ENCODE results near the gene OR51B4.
"Not testable (repeated sequence)": the region's sequence is repeated elsewhere in the genome, so short reads cannot be mapped to it uniquely, and the experiment has no call there.

The OR51B4 gene

GRCh38 chr11:5301846-5302245, at the start of gene OR51B4:
TSS of gene OR51B4 (minus strand) at chr11:5301946. CDS start at chr11:5301946, 0 bp downstream.
- no peaks in the 10 kb centered on the region for H3K36me3 ChIP-seq (ENCODE audit: insufficient read depth, low read depth, low read length)
- H3K27me3 ChIP-seq (ENCODE audit: insufficient read depth, low read length), result no peaks in the 10 kb centered on the region
- H3K4me1 ChIP-seq (ENCODE audit: insufficient read depth, low read length), result no peaks in the 10 kb centered on the region
- no peak within 1 kb of the TSS for H3K4me3 ChIP-seq (ENCODE audit: low read length)
- no peak within 1 kb of the TSS for H3K9ac ChIP-seq (ENCODE audit: low read depth, low read length)
- no peak within 1 kb of the TSS for H3K27ac ChIP-seq (ENCODE audit: low read length)
- no peaks in the 10 kb centered on the region for H3K9me3 ChIP-seq (ENCODE audit: insufficient read depth, low read depth, low read length)

- Histone ChIP-seq H3K4me1 (ENCODE audit: insufficient read depth, low read length) (peaks cover 10% of the 10 kb centered on the region; the same call in 1 of the 2 replicates), H3K4me3 (ENCODE audit: low read length) (no peak within 1 kb of the TSS)
Observed at GRCh38 chr11:5351208-5351607, 49.5 kb upstream of the OR51B4 start, which contains the start of gene OR51B6. TSS of gene OR51B6 (plus strand) at chr11:5351508. CDS start at chr11:5351508, 0 bp downstream.

GRCh38 chr11:5349550-5349949, 47.8 kb upstream of the OR51B4 start:
- no peaks in the 10 kb centered on the region for H3K27me3 ChIP-seq (ENCODE audit: insufficient read depth, low read length)
- no peak overlapping the region for H3K9ac ChIP-seq (ENCODE audit: low read depth, low read length)
- no peaks in the 10 kb centered on the region for H3K36me3 ChIP-seq (ENCODE audit: insufficient read depth, low read depth, low read length)
- H3K27ac ChIP-seq (ENCODE audit: low read length), result no peak overlapping the region
- no peaks in the 10 kb centered on the region for H3K9me3 ChIP-seq (ENCODE audit: insufficient read depth, low read depth, low read length)
- peaks cover 10% of the 10 kb centered on the region; the same call in 1 of the 2 replicates for H3K4me1 ChIP-seq (ENCODE audit: insufficient read depth, low read length)
- H3K4me3 ChIP-seq (ENCODE audit: low read length), result no peak overlapping the region

More at GRCh38 chr11:5351208-5351607, 49.5 kb upstream of the OR51B4 start, which contains the start of gene OR51B6:
- Histone ChIP-seq H3K27ac (ENCODE audit: low read length) (no peak within 1 kb of the TSS), H3K9me3 (ENCODE audit: insufficient read depth, low read depth, low read length) (no peaks in the 10 kb centered on the region), H3K27me3 (ENCODE audit: insufficient read depth, low read length) (no peaks in the 10 kb centered on the region), H3K36me3 (ENCODE audit: insufficient read depth, low read depth, low read length) (no peaks in the 10 kb centered on the region), H3K9ac (ENCODE audit: low read depth, low read length) (no peak within 1 kb of the TSS)

GRCh38 chr11:5348551-5349194, 46.9 kb upstream of the OR51B4 start:
- H3K4me3 ChIP-seq (ENCODE audit: low read length), result 0 out of 2 replicates have a peak overlapping the region, but pooled peaks have one; percentile 0
- no peak overlapping the region for H3K9ac ChIP-seq (ENCODE audit: low read depth, low read length)
- H3K36me3 ChIP-seq (ENCODE audit: insufficient read depth, low read depth, low read length), result no peaks in the 10 kb centered on the region
- H3K27ac ChIP-seq (ENCODE audit: low read length), result no peak overlapping the region
- no peaks in the 10 kb centered on the region for H3K9me3 ChIP-seq (ENCODE audit: insufficient read depth, low read depth, low read length)
- peaks cover 14% of the 10 kb centered on the region; the same call in 1 of the 2 replicates for H3K4me1 ChIP-seq (ENCODE audit: insufficient read depth, low read length)
- H3K27me3 ChIP-seq (ENCODE audit: insufficient read depth, low read length), result no peaks in the 10 kb centered on the region

- Histone ChIP-seq H3K4me3 (ENCODE audit: low read length) (no peak overlapping the region), H3K36me3 (ENCODE audit: insufficient read depth, low read depth, low read length) (no peaks in the 10 kb centered on the region)
Observed at GRCh38 chr11:5345831-5346230, 44.1 kb upstream of the OR51B4 start.

GRCh38 chr11:5343474-5344335, 42.0 kb upstream of the OR51B4 start, which contains the start of gene OR51B5:
TSS of gene OR51B5 (minus strand) at chr11:5343524. CDS start at chr11:5343524, 0 bp downstream.
- no peak within 1 kb of the TSS for H3K9ac ChIP-seq (ENCODE audit: low read depth, low read length)
- H3K4me1 ChIP-seq (ENCODE audit: insufficient read depth, low read length), result peaks cover 13% of the 10 kb centered on the region; the same call in 1 of the 2 replicates
- H3K27me3 ChIP-seq (ENCODE audit: insufficient read depth, low read length), result no peaks in the 10 kb centered on the region
- no peak within 1 kb of the TSS for H3K27ac ChIP-seq (ENCODE audit: low read length)
- H3K9me3 ChIP-seq (ENCODE audit: insufficient read depth, low read depth, low read length), result no peaks in the 10 kb centered on the region
- no peaks in the 10 kb centered on the region for H3K36me3 ChIP-seq (ENCODE audit: insufficient read depth, low read depth, low read length)
- H3K4me3 ChIP-seq (ENCODE audit: low read length), result no peak within 1 kb of the TSS

More at GRCh38 chr11:5345831-5346230, 44.1 kb upstream of the OR51B4 start:
- H3K9me3 ChIP-seq (ENCODE audit: insufficient read depth, low read depth, low read length), result no peaks in the 10 kb centered on the region
- H3K27me3 ChIP-seq (ENCODE audit: insufficient read depth, low read length), result no peaks in the 10 kb centered on the region
- no peak overlapping the region for H3K27ac ChIP-seq (ENCODE audit: low read length)
- no peak overlapping the region for H3K9ac ChIP-seq (ENCODE audit: low read depth, low read length)
- H3K4me1 ChIP-seq (ENCODE audit: insufficient read depth, low read length), result peaks cover 16% of the 10 kb centered on the region; the same call in 1 of the 2 replicates

GRCh38 chr11:5339771-5340322, 38.1 kb upstream of the OR51B4 start:
- no peak overlapping the region for H3K9ac ChIP-seq (ENCODE audit: low read depth, low read length)
- no peak overlapping the region for H3K4me3 ChIP-seq (ENCODE audit: low read length)

GRCh38 chr11:5337253-5337652, 35.5 kb upstream of the OR51B4 start:
- H3K4me1 ChIP-seq (ENCODE audit: insufficient read depth, low read length); H3K27ac ChIP-seq (ENCODE audit: low read length); H3K4me3 ChIP-seq (ENCODE audit: low read length); H3K36me3 ChIP-seq (ENCODE audit: insufficient read depth, low read depth, low read length); H3K27me3 ChIP-seq (ENCODE audit: insufficient read depth, low read length); H3K9me3 ChIP-seq (ENCODE audit: insufficient read depth, low read depth, low read length); H3K9ac ChIP-seq (ENCODE audit: low read depth, low read length): not testable (repeated sequence)

More at GRCh38 chr11:5339771-5340322, 38.1 kb upstream of the OR51B4 start:
- Histone ChIP-seq H3K9me3 (ENCODE audit: insufficient read depth, low read depth, low read length) (no peaks in the 10 kb centered on the region), H3K27me3 (ENCODE audit: insufficient read depth, low read length) (no peaks in the 10 kb centered on the region), H3K36me3 (ENCODE audit: insufficient read depth, low read depth, low read length) (no peaks in the 10 kb centered on the region), H3K4me1 (ENCODE audit: insufficient read depth, low read length) (peaks cover 6% of the 10 kb centered on the region; the same call in 1 of the 2 replicates), H3K27ac (ENCODE audit: low read length) (no peak overlapping the region)

- Histone ChIP-seq H3K9me3 (ENCODE audit: insufficient read depth, low read depth, low read length) (no peaks in the 10 kb centered on the region), H3K27ac (ENCODE audit: low read length) (no peak overlapping the region), H3K36me3 (ENCODE audit: insufficient read depth, low read depth, low read length) (no peaks in the 10 kb centered on the region), H3K9ac (ENCODE audit: low read depth, low read length) (no peak overlapping the region), H3K27me3 (ENCODE audit: insufficient read depth, low read length) (no peaks in the 10 kb centered on the region), H3K4me3 (ENCODE audit: low read length) (no peak overlapping the region), H3K4me1 (ENCODE audit: insufficient read depth, low read length) (no peaks in the 10 kb centered on the region)
Observed at GRCh38 chr11:5336331-5336730, 34.6 kb upstream of the OR51B4 start.

GRCh38 chr11:5335170-5335569, 33.4 kb upstream of the OR51B4 start:
- Histone ChIP-seq H3K4me3 (ENCODE audit: low read length) (no peak overlapping the region), H3K27me3 (ENCODE audit: insufficient read depth, low read length) (no peaks in the 10 kb centered on the region), H3K36me3 (ENCODE audit: insufficient read depth, low read depth, low read length) (no peaks in the 10 kb centered on the region), H3K9ac (ENCODE audit: low read depth, low read length) (no peak overlapping the region), H3K9me3 (ENCODE audit: insufficient read depth, low read depth, low read length) (no peaks in the 10 kb centered on the region), H3K27ac (ENCODE audit: low read length) (no peak overlapping the region), H3K4me1 (ENCODE audit: insufficient read depth, low read length) (no peaks in the 10 kb centered on the region)

- Histone ChIP-seq H3K4me3 (ENCODE audit: low read length) (no peak within 1 kb of the TSS), H3K27ac (ENCODE audit: low read length) (no peak within 1 kb of the TSS), H3K36me3 (ENCODE audit: insufficient read depth, low read depth, low read length) (no peaks in the 10 kb centered on the region), H3K9me3 (ENCODE audit: insufficient read depth, low read depth, low read length) (no peaks in the 10 kb centered on the region), H3K9ac (ENCODE audit: low read depth, low read length) (no peak within 1 kb of the TSS), H3K27me3 (ENCODE audit: insufficient read depth, low read length) (no peaks in the 10 kb centered on the region), H3K4me1 (ENCODE audit: insufficient read depth, low read length) (no peaks in the 10 kb centered on the region)
Observed at GRCh38 chr11:5324197-5324596, 22.5 kb upstream of the OR51B4 start, which contains the start of gene OR51B2. TSS of gene OR51B2 (minus strand) at chr11:5324297. CDS start at chr11:5324297, 0 bp downstream.
